OCI-LY3 (cell line): ENCODE data around the gene ENOSF1.

Experiments
- H2AFZ ChIP-seq: fragments of 200-600, 300-600 bp; shearing (Covaris generic); 2 replicates; pipeline ENCODE4 v1.6.0; 2014; ENCODE audit warnings: antibody characterized with exemption, low read depth, low read length
- H3K27ac ChIP-seq: fragments of 200-600, 300-600 bp; sonication (generic); 2 replicates; pipeline ENCODE4 v1.5.1; 2014; ENCODE audit warnings: mild to moderate bottlenecking, low read length, moderate library complexity, mixed read lengths
- H3K27me3 ChIP-seq: fragments of 200-600, 300-600 bp; sonication (generic); 2 replicates; pipeline ENCODE4 v1.6.1; 2014; ENCODE audit warnings: low read depth, low read length, mixed read lengths
- H3K36me3 ChIP-seq: fragments of 200-600, 300-600 bp; sonication (generic); replicated peaks from 2 replicates; pipeline ENCODE3; 2014; ENCODE audit warnings: low read depth, low read length, mixed read lengths
- H3K4me1 ChIP-seq: fragments of 300-600, 200-600 bp; sonication (generic); 2 replicates; pipeline ENCODE4 v1.6.1; 2014; ENCODE audit warnings: low read length, mixed read lengths
- H3K4me2 ChIP-seq: fragments of 200-600, 300-600 bp; sonication (generic); 2 replicates; pipeline ENCODE4 v1.6.1; 2014; ENCODE audit warnings: low read length, mixed read lengths
- H3K4me3 ChIP-seq: fragments of 300-600, 200-600 bp; sonication (generic); 2 replicates; pipeline ENCODE4 v1.5.1; 2014; ENCODE audit warnings: antibody characterized with exemption, mild to moderate bottlenecking, low read length, moderate library complexity
- H3K79me2 ChIP-seq: fragments of 300-600, 200-600 bp; shearing (Covaris generic); 2 replicates; pipeline ENCODE4 v1.6.1; 2014; ENCODE audit warnings: mild to moderate bottlenecking, low read length, mixed read lengths
- H3K9ac ChIP-seq: fragments of 300-600, 200-600 bp; shearing (Covaris generic); 2 replicates; pipeline ENCODE4 v1.6.0; 2014; ENCODE audit warnings: mild to moderate bottlenecking, low read length, moderate library complexity
- H3K9me3 ChIP-seq: fragments of 200-600, 300-600 bp; shearing (Covaris generic); 2 replicates; pipeline ENCODE4 v1.6.1; 2014; ENCODE audit warnings: low read length, mixed read lengths; ENCODE audit not compliant: insufficient read depth
- H4K20me1 ChIP-seq: fragments of 200-600, 300-600 bp; sonication (generic); 2 replicates; pipeline ENCODE4 v1.6.1; 2016; ENCODE audit warnings: low read length, mixed read lengths; ENCODE audit not compliant: insufficient read depth
- EZH2phosphoT487 ChIP-seq: fragments of 200-600 bp; shearing (Covaris generic); IDR thresholded peaks from 2 replicates; pipeline ENCODE4 v1.6.1; 2018; ENCODE audit warnings: antibody characterized with exemption, mixed run types, low read depth
- TF ChIP-seq, protein P1 (sequence below): fragments of 200-600, 300-600 bp; sonication (generic); IDR thresholded peaks from 2 replicates; pipeline ENCODE4 v1.5.1; 2014; ENCODE audit warnings: antibody characterized with exemption, low read length, low read depth

Gene ENOSF1

DNA sequence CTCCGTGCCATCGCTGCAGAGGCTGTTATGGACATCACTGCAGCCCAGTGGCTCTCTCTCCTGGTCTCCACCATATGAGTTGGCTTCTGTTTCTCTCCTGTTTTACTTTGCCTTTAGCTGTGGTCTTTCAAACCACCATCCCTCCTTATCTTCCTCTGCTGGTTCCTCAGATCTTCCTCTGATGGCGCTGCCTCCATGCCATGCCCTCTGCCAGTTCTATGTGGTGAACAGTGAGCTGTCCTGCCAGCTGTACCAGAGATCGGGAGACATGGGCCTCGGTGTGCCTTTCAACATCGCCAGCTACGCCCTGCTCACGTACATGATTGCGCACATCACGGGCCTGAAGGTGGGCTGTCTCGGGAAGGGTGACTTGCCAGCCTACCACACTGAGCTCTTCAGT lies 41.9 kb downstream of the ENOSF1 start:
- Histone ChIP-seq H3K36me3 (peaks cover 68% of the 10 kb centered on the region), H3K4me2 (no peak overlapping the region), H4K20me1 (peaks cover 21% of the 10 kb centered on the region), H3K9me3 (no peaks in the 10 kb centered on the region), H3K4me3 (no peak overlapping the region), H2AFZ (no peak overlapping the region), H3K9ac (no peak overlapping the region), H3K27ac (no peak overlapping the region), H3K27me3 (no peaks in the 10 kb centered on the region), H3K4me1 (no peaks in the 10 kb centered on the region), H3K79me2 (peaks cover 23% of the 10 kb centered on the region)
- TF ChIP-seq EZH2phosphoT487 = no peak
- TF ChIP-seq, protein P1, sequence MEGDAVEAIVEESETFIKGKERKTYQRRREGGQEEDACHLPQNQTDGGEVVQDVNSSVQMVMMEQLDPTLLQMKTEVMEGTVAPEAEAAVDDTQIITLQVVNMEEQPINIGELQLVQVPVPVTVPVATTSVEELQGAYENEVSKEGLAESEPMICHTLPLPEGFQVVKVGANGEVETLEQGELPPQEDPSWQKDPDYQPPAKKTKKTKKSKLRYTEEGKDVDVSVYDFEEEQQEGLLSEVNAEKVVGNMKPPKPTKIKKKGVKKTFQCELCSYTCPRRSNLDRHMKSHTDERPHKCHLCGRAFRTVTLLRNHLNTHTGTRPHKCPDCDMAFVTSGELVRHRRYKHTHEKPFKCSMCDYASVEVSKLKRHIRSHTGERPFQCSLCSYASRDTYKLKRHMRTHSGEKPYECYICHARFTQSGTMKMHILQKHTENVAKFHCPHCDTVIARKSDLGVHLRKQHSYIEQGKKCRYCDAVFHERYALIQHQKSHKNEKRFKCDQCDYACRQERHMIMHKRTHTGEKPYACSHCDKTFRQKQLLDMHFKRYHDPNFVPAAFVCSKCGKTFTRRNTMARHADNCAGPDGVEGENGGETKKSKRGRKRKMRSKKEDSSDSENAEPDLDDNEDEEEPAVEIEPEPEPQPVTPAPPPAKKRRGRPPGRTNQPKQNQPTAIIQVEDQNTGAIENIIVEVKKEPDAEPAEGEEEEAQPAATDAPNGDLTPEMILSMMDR = no peak

- H3K79me2 ChIP-seq = peaks cover 23% of the 10 kb centered on the region
- peaks cover 21% of the 10 kb centered on the region for H4K20me1 ChIP-seq
- H3K4me2 ChIP-seq = no peak overlapping the region
- H3K9ac ChIP-seq = no peak overlapping the region
- no peak overlapping the region for H3K4me3 ChIP-seq
- H3K36me3 ChIP-seq = peaks cover 59% of the 10 kb centered on the region
- TF ChIP-seq, protein P1 = no peak
- TF ChIP-seq EZH2phosphoT487 = no peak
- no peaks in the 10 kb centered on the region for H3K27me3 ChIP-seq
- no peak overlapping the region for H2AFZ ChIP-seq
- H3K4me1 ChIP-seq = no peaks in the 10 kb centered on the region
- H3K9me3 ChIP-seq = no peaks in the 10 kb centered on the region
- H3K27ac ChIP-seq = no peak overlapping the region
Measured at GRCh38 chr18:669077-669476, 43.4 kb downstream of the ENOSF1 start.

- Histone ChIP-seq H3K9ac (no peak overlapping the region), H3K27me3 (no peaks in the 10 kb centered on the region), H3K4me3 (no peak overlapping the region), H3K79me2 (peaks cover 23% of the 10 kb centered on the region), H3K4me1 (no peaks in the 10 kb centered on the region), H2AFZ (no peak overlapping the region), H3K9me3 (no peaks in the 10 kb centered on the region), H3K36me3 (peaks cover 54% of the 10 kb centered on the region), H4K20me1 (peaks cover 21% of the 10 kb centered on the region), H3K27ac (no peak overlapping the region), H3K4me2 (no peak overlapping the region)
- TF ChIP-seq EZH2phosphoT487 = no peak
- TF ChIP-seq, protein P1 = no peak
Measured at GRCh38 chr18:668260-668659, 44.2 kb downstream of the ENOSF1 start.

DNA sequence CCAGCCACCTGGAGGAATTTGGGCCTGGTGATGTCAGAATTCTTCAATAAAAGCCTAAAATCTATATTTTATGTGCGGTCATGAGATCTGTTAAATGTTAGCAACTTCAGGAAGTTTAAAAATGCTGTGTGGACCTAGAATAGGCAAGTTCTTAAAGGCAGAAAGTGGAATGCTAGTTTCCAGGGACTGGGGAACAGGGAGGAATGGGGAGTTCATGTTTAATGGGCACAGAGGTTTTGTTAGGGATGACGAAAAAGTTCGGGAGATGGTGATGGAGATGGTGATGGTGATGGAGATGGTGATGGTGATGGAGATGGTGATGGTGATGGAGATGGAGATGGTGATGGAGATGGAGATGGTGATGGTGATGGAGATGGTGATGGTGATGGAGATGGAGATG lies 45.8 kb downstream of the ENOSF1 start:
- H3K4me2 ChIP-seq = no peak overlapping the region

More for the DNA sequence above, 45.8 kb downstream of the ENOSF1 start:
- H3K27ac ChIP-seq = no peak overlapping the region
- peaks cover 47% of the 10 kb centered on the region for H3K36me3 ChIP-seq
- no peak overlapping the region for H3K9ac ChIP-seq
- peaks cover 21% of the 10 kb centered on the region for H4K20me1 ChIP-seq
- no peak overlapping the region for H3K4me3 ChIP-seq
- H2AFZ ChIP-seq = no peak overlapping the region
- H3K27me3 ChIP-seq = no peaks in the 10 kb centered on the region
- peaks cover 29% of the 10 kb centered on the region for H3K79me2 ChIP-seq
- no peaks in the 10 kb centered on the region for H3K9me3 ChIP-seq
- H3K4me1 ChIP-seq = no peaks in the 10 kb centered on the region
- TF ChIP-seq, protein P1 = no peak
- TF ChIP-seq EZH2phosphoT487 = no peak
